ENCODE measurements around the gene SLC39A11. TPM values are rescaled to one million over a fixed set of nuclear protein-coding genes. Genes with fewer than 3 reads are reported as not detected.

The SLC39A11 gene
- total and polyA plus RNA-seq, 2 of the 13 experiments (the other 11 are each of a cell fraction or from before 2014, with no cell fraction given) = 17.2 to 31.5 TPM

DNA sequence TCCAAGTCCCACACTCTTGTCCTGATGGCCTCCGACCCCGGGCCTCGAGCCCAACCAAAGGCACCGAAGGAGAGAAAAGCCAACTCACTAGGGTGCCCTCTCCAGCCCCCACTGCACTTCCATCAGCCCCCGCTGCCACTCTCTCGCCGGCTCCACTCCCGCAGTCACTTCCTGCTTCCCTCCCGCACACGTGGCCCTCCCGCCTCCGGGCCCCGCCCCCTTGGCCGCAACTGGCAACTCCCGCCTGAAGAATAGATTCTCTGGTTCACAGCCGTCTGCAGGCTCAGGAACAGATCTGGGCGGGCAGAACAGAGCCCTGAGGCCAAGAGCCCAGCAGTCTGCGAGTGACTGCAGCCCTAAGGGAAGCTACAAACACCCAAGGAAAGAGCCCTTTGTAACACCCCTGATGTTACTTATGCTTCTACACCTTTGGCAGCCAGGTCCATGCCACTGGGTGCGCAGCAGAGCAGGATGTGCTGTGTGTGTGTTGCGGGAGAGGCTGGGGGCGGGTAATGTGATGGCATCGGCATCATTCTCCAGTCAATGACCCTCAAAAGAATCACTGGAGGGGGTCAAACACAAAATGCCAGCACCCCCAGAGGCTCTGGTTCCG lies at the start of gene SLC39A11 (continued):
- TF ChIP-seq, protein P1, sequence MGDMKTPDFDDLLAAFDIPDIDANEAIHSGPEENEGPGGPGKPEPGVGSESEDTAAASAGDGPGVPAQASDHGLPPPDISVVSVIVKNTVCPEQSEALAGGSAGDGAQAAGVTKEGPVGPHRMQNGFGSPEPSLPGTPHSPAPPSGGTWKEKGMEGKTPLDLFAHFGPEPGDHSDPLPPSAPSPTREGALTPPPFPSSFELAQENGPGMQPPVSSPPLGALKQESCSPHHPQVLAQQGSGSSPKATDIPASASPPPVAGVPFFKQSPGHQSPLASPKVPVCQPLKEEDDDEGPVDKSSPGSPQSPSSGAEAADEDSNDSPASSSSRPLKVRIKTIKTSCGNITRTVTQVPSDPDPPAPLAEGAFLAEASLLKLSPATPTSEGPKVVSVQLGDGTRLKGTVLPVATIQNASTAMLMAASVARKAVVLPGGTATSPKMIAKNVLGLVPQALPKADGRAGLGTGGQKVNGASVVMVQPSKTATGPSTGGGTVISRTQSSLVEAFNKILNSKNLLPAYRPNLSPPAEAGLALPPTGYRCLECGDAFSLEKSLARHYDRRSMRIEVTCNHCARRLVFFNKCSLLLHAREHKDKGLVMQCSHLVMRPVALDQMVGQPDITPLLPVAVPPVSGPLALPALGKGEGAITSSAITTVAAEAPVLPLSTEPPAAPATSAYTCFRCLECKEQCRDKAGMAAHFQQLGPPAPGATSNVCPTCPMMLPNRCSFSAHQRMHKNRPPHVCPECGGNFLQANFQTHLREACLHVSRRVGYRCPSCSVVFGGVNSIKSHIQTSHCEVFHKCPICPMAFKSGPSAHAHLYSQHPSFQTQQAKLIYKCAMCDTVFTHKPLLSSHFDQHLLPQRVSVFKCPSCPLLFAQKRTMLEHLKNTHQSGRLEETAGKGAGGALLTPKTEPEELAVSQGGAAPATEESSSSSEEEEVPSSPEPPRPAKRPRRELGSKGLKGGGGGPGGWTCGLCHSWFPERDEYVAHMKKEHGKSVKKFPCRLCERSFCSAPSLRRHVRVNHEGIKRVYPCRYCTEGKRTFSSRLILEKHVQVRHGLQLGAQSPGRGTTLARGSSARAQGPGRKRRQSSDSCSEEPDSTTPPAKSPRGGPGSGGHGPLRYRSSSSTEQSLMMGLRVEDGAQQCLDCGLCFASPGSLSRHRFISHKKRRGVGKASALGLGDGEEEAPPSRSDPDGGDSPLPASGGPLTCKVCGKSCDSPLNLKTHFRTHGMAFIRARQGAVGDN (CRISPR knock-in tag; IDR thresholded peaks at IDR 0.05) = peak; percentile 96
- no peak for TF ChIP-seq ZFY (CRISPR knock-in tag; IDR thresholded peaks at IDR 0.05)
- TF ChIP-seq ZNF230 (CRISPR knock-in tag; IDR thresholded peaks at IDR 0.05) = peak; percentile 43; the same call in 1 of the 2 replicates
- TF ChIP-seq, protein P2, sequence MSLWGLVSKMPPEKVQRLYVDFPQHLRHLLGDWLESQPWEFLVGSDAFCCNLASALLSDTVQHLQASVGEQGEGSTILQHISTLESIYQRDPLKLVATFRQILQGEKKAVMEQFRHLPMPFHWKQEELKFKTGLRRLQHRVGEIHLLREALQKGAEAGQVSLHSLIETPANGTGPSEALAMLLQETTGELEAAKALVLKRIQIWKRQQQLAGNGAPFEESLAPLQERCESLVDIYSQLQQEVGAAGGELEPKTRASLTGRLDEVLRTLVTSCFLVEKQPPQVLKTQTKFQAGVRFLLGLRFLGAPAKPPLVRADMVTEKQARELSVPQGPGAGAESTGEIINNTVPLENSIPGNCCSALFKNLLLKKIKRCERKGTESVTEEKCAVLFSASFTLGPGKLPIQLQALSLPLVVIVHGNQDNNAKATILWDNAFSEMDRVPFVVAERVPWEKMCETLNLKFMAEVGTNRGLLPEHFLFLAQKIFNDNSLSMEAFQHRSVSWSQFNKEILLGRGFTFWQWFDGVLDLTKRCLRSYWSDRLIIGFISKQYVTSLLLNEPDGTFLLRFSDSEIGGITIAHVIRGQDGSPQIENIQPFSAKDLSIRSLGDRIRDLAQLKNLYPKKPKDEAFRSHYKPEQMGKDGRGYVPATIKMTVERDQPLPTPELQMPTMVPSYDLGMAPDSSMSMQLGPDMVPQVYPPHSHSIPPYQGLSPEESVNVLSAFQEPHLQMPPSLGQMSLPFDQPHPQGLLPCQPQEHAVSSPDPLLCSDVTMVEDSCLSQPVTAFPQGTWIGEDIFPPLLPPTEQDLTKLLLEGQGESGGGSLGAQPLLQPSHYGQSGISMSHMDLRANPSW (CRISPR knock-in tag; IDR thresholded peaks at IDR 0.05; ENCODE audit: borderline replicate concordance) = 0 out of 2 replicates have a peak, but pooled peaks have one; percentile 32
- TF ChIP-seq NONO (IDR thresholded peaks at IDR 0.05) = no peak
- TF ChIP-seq NONO (CRISPR knock-in tag; conservative IDR thresholded peaks at IDR 0.05) = peak; percentile 87
- TF ChIP-seq, protein P3, sequence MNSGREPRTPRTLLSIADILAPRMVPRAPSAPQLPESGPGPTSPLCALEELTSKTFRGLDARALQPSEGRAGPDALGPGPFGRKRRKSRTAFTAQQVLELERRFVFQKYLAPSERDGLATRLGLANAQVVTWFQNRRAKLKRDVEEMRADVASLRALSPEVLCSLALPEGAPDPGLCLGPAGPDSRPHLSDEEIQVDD (CRISPR knock-in tag; IDR thresholded peaks at IDR 0.05; ENCODE audit: borderline replicate concordance) = peak; percentile 86; the same call in 1 of the 2 replicates
- TF ChIP-seq ZNF607 (CRISPR knock-in tag; IDR thresholded peaks at IDR 0.05; ENCODE audit: borderline replicate concordance) = peak; percentile 59; the same call in 1 of the 2 replicates
- TF ChIP-seq ZNF24 (IDR thresholded peaks at IDR 0.05) = no peak
- no peak for TF ChIP-seq ZNF234 (CRISPR knock-in tag; conservative IDR thresholded peaks at IDR 0.05)
- peak; percentile 56; the same call in 1 of the 2 replicates for TF ChIP-seq PAWR (CRISPR knock-in tag; IDR thresholded peaks at IDR 0.05; ENCODE audit: borderline replicate concordance)
- TF ChIP-seq ZNF75D (CRISPR knock-in tag; IDR thresholded peaks at IDR 0.05; ENCODE audit: borderline replicate concordance) = 0 out of 2 replicates have a peak, but pooled peaks have one; percentile 66
- 0 out of 2 replicates have a peak, but pooled peaks have one; percentile 76 for TF ChIP-seq THYN1 (CRISPR knock-in tag; IDR thresholded peaks at IDR 0.05; ENCODE audit: borderline replicate concordance, low read depth)
- TF ChIP-seq PLRG1 (conservative IDR thresholded peaks at IDR 0.05) = no peak
- TF ChIP-seq ZNF121 (CRISPR knock-in tag; IDR thresholded peaks at IDR 0.05) = no peak
- no peak for TF ChIP-seq ZNF256 (CRISPR knock-in tag; conservative IDR thresholded peaks at IDR 0.05)
- no peak for TF ChIP-seq ZNF558 (CRISPR knock-in tag; IDR thresholded peaks at IDR 0.05; ENCODE audit: borderline replicate concordance)
- TF ChIP-seq PCBP2 (optimal IDR thresholded peaks at IDR 0.05; ENCODE audit: low read depth, low read length, poor library complexity, severe bottlenecking) = no peak
- TF ChIP-seq, protein P4, sequence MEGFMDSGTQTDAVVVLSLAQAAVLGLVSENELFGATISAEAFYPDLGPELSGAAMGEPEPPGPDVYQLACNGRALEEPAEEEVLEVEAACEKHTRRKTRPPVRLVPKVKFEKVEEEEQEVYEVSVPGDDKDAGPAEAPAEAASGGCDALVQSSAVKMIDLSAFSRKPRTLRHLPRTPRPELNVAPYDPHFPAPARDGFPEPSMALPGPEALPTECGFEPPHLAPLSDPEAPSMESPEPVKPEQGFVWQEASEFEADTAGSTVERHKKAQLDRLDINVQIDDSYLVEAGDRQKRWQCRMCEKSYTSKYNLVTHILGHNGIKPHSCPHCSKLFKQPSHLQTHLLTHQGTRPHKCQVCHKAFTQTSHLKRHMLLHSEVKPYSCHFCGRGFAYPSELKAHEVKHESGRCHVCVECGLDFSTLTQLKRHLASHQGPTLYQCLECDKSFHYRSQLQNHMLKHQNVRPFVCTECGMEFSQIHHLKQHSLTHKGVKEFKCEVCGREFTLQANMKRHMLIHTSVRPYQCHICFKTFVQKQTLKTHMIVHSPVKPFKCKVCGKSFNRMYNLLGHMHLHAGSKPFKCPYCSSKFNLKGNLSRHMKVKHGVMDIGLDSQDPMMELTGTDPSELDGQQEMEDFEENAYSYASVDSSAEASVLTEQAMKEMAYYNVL (CRISPR knock-in tag; IDR thresholded peaks at IDR 0.05; ENCODE audit: borderline replicate concordance) = peak; percentile 73; the same call in 1 of the 2 replicates
- TF ChIP-seq SRY (CRISPR knock-in tag; IDR thresholded peaks at IDR 0.05) = no peak
- peak; percentile 79; the same call in 1 of the 2 replicates for TF ChIP-seq MIER3 (CRISPR knock-in tag; IDR thresholded peaks at IDR 0.05; ENCODE audit: borderline replicate concordance)

Data from HepG2 (cell line).